GM21515 (cell line): Measurements from ENCODE around the gene BANK1.

Experiments
- ATAC-seq: cut with Tn5 transposase; IDR thresholded peaks from one replicate; pipeline ENCODE4 v1.9.1; 2021; ENCODE audit not compliant: unreplicated experiment

Gene BANK1

DNA sequence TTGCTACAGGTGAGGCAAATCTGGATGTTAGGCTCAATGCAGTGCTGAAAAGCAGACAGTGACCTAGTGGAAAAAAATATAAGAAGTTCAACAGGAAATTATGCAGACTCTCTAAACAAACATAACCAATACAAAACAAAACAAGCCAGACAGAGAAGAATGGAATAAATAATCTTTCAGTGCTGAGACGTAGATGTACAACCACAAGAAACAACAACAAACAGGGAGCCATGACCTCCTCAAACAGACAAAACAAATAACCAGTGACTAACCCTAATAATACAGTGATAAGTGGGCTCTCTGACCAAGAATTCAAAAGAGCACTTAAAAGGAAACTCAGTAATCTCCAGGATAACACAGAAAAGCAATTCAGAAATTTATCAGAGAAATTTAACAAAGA lies 315.5 kb downstream of the BANK1 start:
- no peak for ATAC-seq

DNA sequence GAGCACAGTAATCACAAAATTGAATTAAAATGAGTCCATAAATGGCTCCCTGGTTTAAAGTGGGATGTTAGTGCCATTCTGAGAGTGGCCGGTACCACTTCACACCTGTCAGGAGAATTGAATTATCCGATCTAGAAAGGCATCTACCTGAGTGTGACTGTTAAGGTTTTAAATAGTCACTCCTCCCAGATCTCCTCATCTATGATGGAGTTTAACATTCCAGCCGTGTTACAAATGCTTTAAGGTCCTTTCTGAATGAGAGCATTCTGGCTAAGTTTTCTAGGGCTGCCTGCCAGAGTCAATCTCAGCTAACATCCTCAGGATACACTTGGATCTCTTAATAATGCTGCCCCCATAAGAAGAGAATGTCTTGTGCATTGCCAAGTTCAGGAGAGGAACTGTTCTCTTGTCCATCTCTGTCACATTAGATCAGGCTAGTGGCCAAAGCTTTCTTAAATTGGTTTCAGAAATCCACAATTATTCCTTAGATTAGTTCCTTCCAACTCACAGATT lies 323.6 kb downstream of the BANK1 start:
- ATAC-seq: no peak

DNA sequence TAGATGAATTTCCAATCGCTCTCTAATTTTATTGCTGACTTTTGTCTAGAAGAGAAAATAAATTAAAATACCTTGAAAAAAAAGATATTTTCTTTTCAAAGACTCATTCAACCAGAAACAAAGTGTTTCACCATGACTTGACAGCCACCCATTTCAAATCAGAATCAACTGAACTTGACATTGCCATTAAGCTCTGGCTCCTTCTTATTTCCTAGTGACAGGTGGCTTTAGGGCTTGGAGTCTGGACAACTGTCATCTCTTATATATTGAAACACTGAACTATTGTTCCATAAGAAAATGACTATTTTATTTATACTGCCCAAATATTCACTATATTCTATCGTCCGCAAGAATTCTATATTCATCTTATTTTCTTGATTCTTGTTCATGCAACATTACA lies 325.6 kb downstream of the BANK1 start:
- ATAC-seq: no peak

DNA sequence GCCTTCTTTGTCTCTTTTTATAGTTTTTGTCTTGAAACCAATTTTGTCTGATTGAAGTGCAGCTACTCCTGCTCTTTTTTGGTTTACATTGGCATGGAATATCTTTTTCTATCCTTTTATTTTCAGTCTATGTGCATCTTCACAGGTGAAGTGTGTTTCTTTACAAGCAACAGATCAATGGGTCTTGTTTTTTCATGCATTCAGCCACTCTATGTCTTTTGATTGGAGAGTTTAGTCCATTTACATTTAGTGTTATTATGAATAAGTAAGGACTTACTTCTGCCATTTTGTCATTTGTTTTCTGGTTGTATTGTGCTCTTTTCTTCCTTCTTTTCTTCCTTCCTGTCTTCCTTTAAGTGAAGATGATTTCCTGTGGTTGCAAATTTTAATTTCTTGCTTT lies 330.3 kb downstream of the BANK1 start:
- ATAC-seq: no peak
